GM19468 (cell line): ENCODE data around the gene RPLP2.
A peak's percentile ranks its signal among the peaks of the same experiment; 100 is the strongest.

ENCODE experiments used
- ATAC-seq: cut with Tn5 transposase; IDR thresholded peaks from one replicate; pipeline ENCODE4 v1.9.1; 2021; ENCODE audit warnings: mild to moderate bottlenecking, moderate library complexity, moderate number of reproducible peaks; ENCODE audit not compliant: unreplicated experiment; ENCODE audit errors: extremely low read depth

The RPLP2 gene

GRCh38 chr11:790721-791564, 18.8 kb upstream of the RPLP2 start:
- ATAC-seq = no peak

GRCh38 chr11:791658-792534, 17.9 kb upstream of the RPLP2 start:
- no peak for ATAC-seq

GRCh38 chr11:792535-792821, 17.3 kb upstream of the RPLP2 start:
- no peak for ATAC-seq

GRCh38 chr11:792873-793272, 16.9 kb upstream of the RPLP2 start:
- no peak for ATAC-seq

- ATAC-seq = no peak
Observed at GRCh38 chr11:793556-793955, 16.2 kb upstream of the RPLP2 start.

GRCh38 chr11:794013-794765, 15.6 kb upstream of the RPLP2 start:
- no peak for ATAC-seq

- no peak for ATAC-seq
Observed at GRCh38 chr11:794766-795633, 14.8 kb upstream of the RPLP2 start.

- ATAC-seq = no peak
Observed at GRCh38 chr11:795634-796564, 13.9 kb upstream of the RPLP2 start.

GRCh38 chr11:796565-797295, 13.0 kb upstream of the RPLP2 start:
- no peak for ATAC-seq

GRCh38 chr11:797296-798092, 12.3 kb upstream of the RPLP2 start:
- no peak for ATAC-seq

- peak; percentile 30 for ATAC-seq
Observed at GRCh38 chr11:798093-798713, 11.6 kb upstream of the RPLP2 start, which contains the start of gene SLC25A22. SLC25A22 (minus strand) TSS chr11:798281; CDS start chr11:795006, 3,275 bp downstream.

- ATAC-seq = no peak
Observed at GRCh38 chr11:799641-800316, 10.0 kb upstream of the RPLP2 start.

- ATAC-seq = no peak
Observed at GRCh38 chr11:800473-800872, 9.3 kb upstream of the RPLP2 start.

- no peak for ATAC-seq
Observed at GRCh38 chr11:801097-801780, 8.5 kb upstream of the RPLP2 start.

GRCh38 chr11:802018-802617, 7.6 kb upstream of the RPLP2 start:
- ATAC-seq = no peak
